Lung (tissue), 12 donors: ENCODE results near the gene UNC5A. TPM values are rescaled to one million over a fixed set of nuclear protein-coding genes. Genes with fewer than 3 reads are reported as not detected.

ENCODE experiments used
- ATAC-seq: fragments of 200-7000 bp; cut with Tn5 transposase; one replicate; pipeline ENCODE4 v1.9.1; 2020; ENCODE audit warnings: moderate number of reproducible peaks; ENCODE audit not compliant: insufficient read depth, low FRiP score
- DNase-seq, 3 donors: peaks; one replicate each; pipeline ENCODE4 v3.0.0-alpha.2; 2013 to 2017
- H3K27ac ChIP-seq, 2 donors: one replicate each; pipeline ENCODE4 v1.5.1; 2013; ENCODE audit warnings: mild to moderate bottlenecking in 2 of 2, moderate library complexity in 2 of 2, control low read depth in 1 of 2, inconsistent platforms in 1 of 2, low read depth in 1 of 2, low read length in 1 of 2
- H3K27me3 ChIP-seq, 3 donors: one replicate each; pipeline ENCODE4 v1.5.1; 2013; ENCODE audit warnings: low read length in 2 of 3; ENCODE audit not compliant: control insufficient read depth in 3 of 3, insufficient read depth in 3 of 3
- H3K36me3 ChIP-seq, 4 donors: one replicate each; pipeline ENCODE4 v1.5.1; 2013; ENCODE audit warnings: low read length in 4 of 4, mild to moderate bottlenecking in 1 of 4, moderate library complexity in 1 of 4; ENCODE audit not compliant: control insufficient read depth in 4 of 4, insufficient read depth in 4 of 4
- H3K4me1 ChIP-seq, 5 donors: one replicate each; pipeline ENCODE4 v1.5.1; 2013; ENCODE audit warnings: low read length in 5 of 5, mild to moderate bottlenecking in 2 of 5, moderate library complexity in 1 of 5; ENCODE audit not compliant: control insufficient read depth in 5 of 5, insufficient read depth in 5 of 5
- H3K4me3 ChIP-seq: one replicate; pipeline ENCODE4 v1.5.1; 2013; ENCODE audit warnings: mild to moderate bottlenecking, control low read depth, moderate library complexity
- H3K9ac ChIP-seq, 2 donors: one replicate each; pipeline ENCODE4 v1.5.1; 2013; ENCODE audit warnings: low read length in 2 of 2, control low read depth in 1 of 2; ENCODE audit not compliant: insufficient read depth in 1 of 2
- H3K9me3 ChIP-seq, 4 donors: one replicate each; pipeline ENCODE4 v1.5.1; 2013; ENCODE audit warnings: low read length in 3 of 4, mild to moderate bottlenecking in 1 of 4, moderate library complexity in 1 of 4; ENCODE audit not compliant: control insufficient read depth in 4 of 4, insufficient read depth in 3 of 4
- WGBS, 2 donors: extraction: QIAGEN DNeasy Blood & Tissue Kit; methylation state at CpG; one replicate each; pipeline ENCODE4 v1.1.7; 2013; 5-methylcytosine and 5-hydroxymethylcytosine counted together
- polyA plus RNA-seq, 2 donors: library from polyadenylated mRNA; stranded (reverse); fragments of 200-250 nt; gene quantifications; one replicate each; pipeline ENCODE4 v1.2.1, GENCODE V29; 2013
- total RNA-seq, 2 donors: library from RNA; depleted of rRNA in 1 of 2; stranded (reverse); fragments of >200 nt in 1 of 2; gene quantifications; one replicate each; pipeline ENCODE4 v1.2.1, GENCODE V29; 2014 to 2021
- TF ChIP-seq, protein P1 (sequence below): IDR thresholded peaks from 2 replicates; pipeline ENCODE4 v1.5.1; 2012; ENCODE audit warnings: mild to moderate bottlenecking; ENCODE audit errors: control extremely low read depth, extremely low read depth
- donor health status: control.
- donor health status: control.
- donor health status: Bipolar disorder and iron deficiency.
- donor health status: healthy.
- donor health status: DM: yes; HTN: yes; CAD: no.

Gene UNC5A
- total and polyA plus RNA-seq, 4 donors: 0.08 to 0.40 (median 0.13) TPM

DNA sequence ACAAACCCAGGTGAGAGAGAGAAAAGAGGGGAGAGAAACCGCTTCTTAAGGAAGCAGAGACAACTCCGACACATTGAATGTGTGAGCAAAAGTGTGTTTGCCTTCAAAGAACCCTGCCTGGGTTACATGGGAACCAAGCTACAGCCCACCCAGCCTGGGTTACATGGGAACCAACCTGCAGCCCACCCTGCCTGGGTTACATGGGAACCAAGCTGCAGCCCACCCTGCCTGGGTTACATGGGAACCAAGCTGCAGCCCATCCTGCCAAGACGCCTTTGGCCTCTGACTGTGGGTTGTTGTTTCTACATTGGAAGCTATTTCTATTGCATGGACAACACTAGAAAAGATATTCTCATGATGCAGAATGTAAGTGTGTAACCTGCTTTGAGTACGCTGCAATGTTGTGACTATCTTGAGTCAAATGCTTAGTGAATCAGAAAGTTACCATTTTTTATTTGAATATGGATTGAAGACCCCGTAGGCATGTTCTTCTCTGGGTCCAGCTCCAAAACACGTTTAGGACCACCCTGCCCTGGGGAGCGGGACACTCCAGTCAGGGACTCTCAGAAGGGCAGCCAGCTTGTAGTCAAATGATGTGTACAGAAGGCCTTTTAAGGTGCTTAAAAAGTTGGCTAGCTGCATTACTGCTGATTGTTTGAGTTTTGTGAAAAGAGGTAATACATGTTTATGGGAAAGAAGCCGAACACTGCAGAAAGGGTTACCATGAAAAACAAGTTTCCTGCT is 39.1 kb upstream of the UNC5A start:
- no peak for DNase-seq
- Histone ChIP-seq H3K27me3 (peaks cover 0 to 26% (median 11%) of the 10 kb centered on the region in 3 donors), H3K4me1 (peaks cover 0 to 1% (median 0%) of the 10 kb centered on the region in 5 donors), H3K36me3 (no peaks in the 10 kb centered on the region), H3K4me3 (no peak overlapping the region), H3K27ac (no peak overlapping the region), H3K9ac (no peak overlapping the region), H3K9me3 (peaks cover 0 to 3% (median 1%) of the 10 kb centered on the region in 4 donors)
- WGBS, 2 donors: 84 to 88% methylated on average over 8 of the region's 8 CpGs
- ATAC-seq: no peak
- TF ChIP-seq, protein P1, sequence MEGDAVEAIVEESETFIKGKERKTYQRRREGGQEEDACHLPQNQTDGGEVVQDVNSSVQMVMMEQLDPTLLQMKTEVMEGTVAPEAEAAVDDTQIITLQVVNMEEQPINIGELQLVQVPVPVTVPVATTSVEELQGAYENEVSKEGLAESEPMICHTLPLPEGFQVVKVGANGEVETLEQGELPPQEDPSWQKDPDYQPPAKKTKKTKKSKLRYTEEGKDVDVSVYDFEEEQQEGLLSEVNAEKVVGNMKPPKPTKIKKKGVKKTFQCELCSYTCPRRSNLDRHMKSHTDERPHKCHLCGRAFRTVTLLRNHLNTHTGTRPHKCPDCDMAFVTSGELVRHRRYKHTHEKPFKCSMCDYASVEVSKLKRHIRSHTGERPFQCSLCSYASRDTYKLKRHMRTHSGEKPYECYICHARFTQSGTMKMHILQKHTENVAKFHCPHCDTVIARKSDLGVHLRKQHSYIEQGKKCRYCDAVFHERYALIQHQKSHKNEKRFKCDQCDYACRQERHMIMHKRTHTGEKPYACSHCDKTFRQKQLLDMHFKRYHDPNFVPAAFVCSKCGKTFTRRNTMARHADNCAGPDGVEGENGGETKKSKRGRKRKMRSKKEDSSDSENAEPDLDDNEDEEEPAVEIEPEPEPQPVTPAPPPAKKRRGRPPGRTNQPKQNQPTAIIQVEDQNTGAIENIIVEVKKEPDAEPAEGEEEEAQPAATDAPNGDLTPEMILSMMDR: no peak

DNA sequence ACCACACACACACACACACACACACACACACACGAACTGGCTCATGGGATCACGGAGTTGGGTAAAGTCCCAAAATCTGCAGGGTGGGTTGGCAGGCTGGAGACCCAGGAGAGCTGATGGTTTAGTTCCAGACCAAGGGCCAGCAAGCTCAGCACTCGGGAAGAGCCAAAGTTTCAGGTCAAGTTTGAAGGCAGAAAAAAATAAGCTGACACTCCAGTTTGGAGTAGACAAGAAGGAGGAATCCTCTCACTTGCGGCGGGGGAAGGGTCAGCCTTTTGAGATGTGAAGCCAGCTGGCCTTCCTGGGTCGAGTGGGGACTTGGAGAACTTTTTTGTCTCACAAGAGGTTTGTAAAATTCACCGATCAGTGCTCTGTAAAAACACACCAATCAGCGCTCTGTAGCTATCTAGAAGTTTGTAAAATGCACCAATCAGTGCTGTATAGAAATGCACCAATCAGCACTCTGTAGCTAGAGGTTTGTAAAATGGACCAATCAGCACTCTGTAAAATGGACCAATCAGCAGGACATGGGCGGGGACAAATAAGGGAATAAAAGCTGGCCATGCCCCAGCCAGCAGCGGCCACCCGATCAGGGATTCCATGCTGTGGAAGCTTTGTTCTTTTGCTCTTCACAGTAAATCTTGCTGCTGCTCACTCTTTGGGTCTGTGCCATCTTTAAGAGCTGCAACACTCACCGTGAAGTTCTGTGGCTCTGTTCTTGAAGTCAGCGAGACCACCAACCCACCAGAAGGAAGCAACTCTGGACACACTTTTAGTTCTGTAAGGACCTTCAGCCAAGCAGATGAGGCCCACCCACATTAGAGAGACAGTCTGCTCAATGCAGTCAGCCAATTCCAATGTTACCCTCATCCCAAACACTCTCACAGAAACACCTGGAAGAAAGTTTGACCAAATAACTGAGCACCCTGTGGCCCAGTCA is 37.8 kb upstream of the UNC5A start:
- DNase-seq: no peak
- WGBS, 2 donors: 77 to 86% methylated on average over 13 of the region's 13 CpGs
- TF ChIP-seq, protein P1: no peak
- ATAC-seq: no peak
- Histone ChIP-seq H3K9me3 (peaks cover 0 to 3% (median 0%) of the 10 kb centered on the region in 4 donors), H3K36me3 (no peaks in the 10 kb centered on the region), H3K27ac (no peak overlapping the region), H3K9ac (no peak overlapping the region), H3K27me3 (peaks cover 0 to 29% (median 16%) of the 10 kb centered on the region in 3 donors), H3K4me3 (no peak overlapping the region), H3K4me1 (peaks cover 0 to 1% (median 0%) of the 10 kb centered on the region in 5 donors)

DNA sequence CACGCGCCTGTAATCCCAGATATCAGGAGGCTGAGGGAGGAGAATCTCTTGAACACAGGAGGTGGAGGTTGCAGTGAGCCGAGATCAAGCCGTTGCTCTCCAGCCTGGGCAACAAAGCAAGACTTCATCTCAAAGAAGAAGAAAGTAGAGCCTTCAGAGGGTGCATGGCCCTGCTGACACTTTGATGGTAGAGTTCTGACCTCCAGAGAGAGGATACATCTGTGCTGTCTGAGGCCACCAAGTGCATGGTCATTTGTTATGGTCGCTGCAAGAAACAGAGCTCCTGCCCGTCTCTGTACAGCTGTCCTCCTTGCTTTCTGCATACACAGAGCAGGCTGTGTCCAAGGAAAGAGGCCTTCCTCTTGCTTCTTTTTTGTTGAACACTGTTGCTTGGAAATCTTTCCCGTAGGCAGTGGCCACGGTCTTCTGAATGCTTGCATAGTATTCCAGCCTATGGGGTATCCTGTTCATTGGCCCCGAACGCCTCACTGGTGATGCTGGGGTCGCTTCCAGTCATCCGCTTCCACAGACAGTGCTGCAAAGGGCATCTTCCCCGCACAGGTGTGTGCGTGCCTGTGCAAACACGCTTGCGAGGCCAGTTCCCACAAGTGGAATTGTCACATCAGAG is 36.8 kb upstream of the UNC5A start:
- Histone ChIP-seq H3K27me3 (peaks cover 0 to 31% (median 15%) of the 10 kb centered on the region in 3 donors), H3K4me3 (no peak overlapping the region), H3K27ac (no peak overlapping the region), H3K9ac (no peak overlapping the region), H3K9me3 (peaks cover 0 to 3% (median 0%) of the 10 kb centered on the region in 4 donors), H3K36me3 (no peaks in the 10 kb centered on the region), H3K4me1 (peaks cover 0 to 1% (median 0%) of the 10 kb centered on the region in 5 donors)
- DNase-seq: no peak
- TF ChIP-seq, protein P1: no peak
- WGBS, 2 donors: 85 to 91% methylated on average over 16 of the region's 16 CpGs
- ATAC-seq: no peak
